HG03108 (cell line): Measurements from ENCODE around the gene KRTAP4-2.
"Not testable (repeated sequence)": the region's sequence is repeated elsewhere in the genome, so short reads cannot be mapped to it uniquely, and the experiment has no call there.

Source experiments
- ATAC-seq: cut with Tn5 transposase; IDR thresholded peaks from one replicate; pipeline ENCODE4 v1.9.1; 2021; ENCODE audit warnings: moderate library complexity; ENCODE audit not compliant: unreplicated experiment

KRTAP4-2 gene

GRCh38 chr17:41177727-41178271, at the start of gene KRTAP4-2:
TSS of gene KRTAP4-2 (minus strand) at chr17:41178221. CDS start at chr17:41178164, 57 bp downstream.
- no peak for ATAC-seq

- not testable (repeated sequence) for ATAC-seq
Observed at GRCh38 chr17:41226598-41227095, 48.6 kb upstream of the KRTAP4-2 start, which contains the start of gene KRTAP9-2. TSS of gene KRTAP9-2 (plus strand) at chr17:41226648. CDS start at chr17:41226655, 7 bp downstream.

- no peak for ATAC-seq
Observed at GRCh38 chr17:41226051-41226450, 48.0 kb upstream of the KRTAP4-2 start.

GRCh38 chr17:41223821-41224220, 45.8 kb upstream of the KRTAP4-2 start:
- no peak for ATAC-seq

- no peak for ATAC-seq
Observed at GRCh38 chr17:41215681-41216080, 37.7 kb upstream of the KRTAP4-2 start.

- no peak for ATAC-seq
Observed at GRCh38 chr17:41212524-41213169, 34.6 kb upstream of the KRTAP4-2 start.

- no peak for ATAC-seq
Observed at GRCh38 chr17:41211845-41212466, 33.9 kb upstream of the KRTAP4-2 start.

- no peak for ATAC-seq
Observed at GRCh38 chr17:41199421-41200078, 21.5 kb upstream of the KRTAP4-2 start.

GRCh38 chr17:41196068-41196467, 18.0 kb upstream of the KRTAP4-2 start:
- no peak for ATAC-seq

- ATAC-seq, result no peak
Observed at GRCh38 chr17:41190328-41190727, 12.3 kb upstream of the KRTAP4-2 start.

GRCh38 chr17:41189837-41190318, 11.9 kb upstream of the KRTAP4-2 start, which contains the start of gene KRTAP9-1:
TSS of gene KRTAP9-1 (plus strand) at chr17:41189887. CDS start at chr17:41189887, 0 bp downstream.
- not testable (repeated sequence) for ATAC-seq

- no peak for ATAC-seq
Observed at GRCh38 chr17:41186872-41187271, 8.9 kb upstream of the KRTAP4-2 start.

GRCh38 chr17:41185001-41185400, 7.0 kb upstream of the KRTAP4-2 start:
- no peak for ATAC-seq

- ATAC-seq, result no peak
Observed at GRCh38 chr17:41184480-41184961, 6.5 kb upstream of the KRTAP4-2 start, which contains the start of gene KRTAP4-1. TSS of gene KRTAP4-1 (minus strand) at chr17:41184911. CDS start at chr17:41184854, 57 bp downstream.

GRCh38 chr17:41178843-41179616, 1.0 kb upstream of the KRTAP4-2 start:
- no peak for ATAC-seq

- no peak for ATAC-seq
Observed at GRCh38 chr17:41178341-41178740, 320 bp upstream of the KRTAP4-2 start.

- no peak for ATAC-seq
Observed at GRCh38 chr17:41176744-41177387, 1.2 kb downstream of the KRTAP4-2 start.

GRCh38 chr17:41171886-41172285, 6.1 kb downstream of the KRTAP4-2 start:
- ATAC-seq, result no peak

- no peak for ATAC-seq
Observed at GRCh38 chr17:41168121-41168520, 9.9 kb downstream of the KRTAP4-2 start, which contains the start of gene KRTAP4-3. TSS of gene KRTAP4-3 (minus strand) at chr17:41168221. CDS start at chr17:41168172, 49 bp downstream.

GRCh38 chr17:41167561-41167960, 10.5 kb downstream of the KRTAP4-2 start:
- no peak for ATAC-seq
